ENCODE data around the gene SAC3D1.

The SAC3D1 gene

DNA sequence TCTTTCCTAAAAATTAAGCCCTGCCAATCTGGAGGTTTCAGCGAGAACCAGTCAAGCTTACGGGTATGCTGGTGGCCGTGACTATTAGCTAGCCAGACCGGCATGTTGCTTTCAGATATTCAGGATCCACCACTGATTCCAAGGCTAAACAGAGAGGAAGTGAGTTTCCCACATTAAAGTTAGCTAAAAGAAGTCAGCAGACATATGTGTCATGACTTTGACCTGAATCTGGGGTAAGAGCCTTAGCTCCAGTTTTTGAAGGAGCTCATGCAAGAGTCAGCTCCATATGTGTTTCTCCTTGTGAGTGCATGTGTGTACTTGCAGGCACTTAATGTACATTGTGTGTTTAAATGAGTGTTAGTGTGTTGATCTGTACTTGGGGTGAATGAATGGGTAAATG lies 44.4 kb downstream of the SAC3D1 start:
- ATAC-seq (no peak), DNase-seq (ENCODE audit: low spot score in 2 of 2) (no peak)
- H3K4me1 Mint-ChIP-seq, result peaks cover 41% of the 10 kb centered on the region
- peak overlapping the region; percentile 99 for H3K27ac Mint-ChIP-seq
- H3K9me3 Mint-ChIP-seq, result no peaks in the 10 kb centered on the region
- H3K4me3 Mint-ChIP-seq, result peak overlapping the region; percentile 99
- H3K36me3 Mint-ChIP-seq, result peaks cover 89% of the 10 kb centered on the region

DNA sequence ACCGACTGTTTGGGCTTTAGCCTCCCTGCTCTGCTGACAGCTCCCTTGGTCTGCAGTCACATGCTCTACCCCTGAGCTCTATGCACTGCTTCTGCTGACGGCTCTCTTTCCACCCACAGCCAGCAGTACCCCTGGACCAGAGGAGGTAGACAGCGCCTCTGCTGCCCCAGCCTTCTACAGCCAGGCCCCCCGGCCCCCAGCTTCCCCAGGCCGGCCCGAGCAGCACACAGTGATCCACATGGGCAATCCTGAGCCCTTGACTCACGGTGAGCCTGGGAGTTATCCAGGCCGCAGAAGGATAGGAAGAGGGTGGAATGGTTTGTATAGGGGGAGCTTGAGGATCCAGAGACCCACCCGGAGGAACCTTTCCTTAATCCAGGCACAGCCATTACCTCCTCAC lies 45.8 kb downstream of the SAC3D1 start:
- no peaks in the 10 kb centered on the region for H3K9me3 Mint-ChIP-seq
- no peak overlapping the region for H3K4me3 Mint-ChIP-seq
- peaks cover 33% of the 10 kb centered on the region for H3K4me1 Mint-ChIP-seq
- peak overlapping the region; percentile 52 for H3K27ac Mint-ChIP-seq
- ATAC-seq (no peak), DNase-seq (ENCODE audit: low spot score in 2 of 2) (no peak)
- peaks cover 77% of the 10 kb centered on the region for H3K36me3 Mint-ChIP-seq

DNA sequence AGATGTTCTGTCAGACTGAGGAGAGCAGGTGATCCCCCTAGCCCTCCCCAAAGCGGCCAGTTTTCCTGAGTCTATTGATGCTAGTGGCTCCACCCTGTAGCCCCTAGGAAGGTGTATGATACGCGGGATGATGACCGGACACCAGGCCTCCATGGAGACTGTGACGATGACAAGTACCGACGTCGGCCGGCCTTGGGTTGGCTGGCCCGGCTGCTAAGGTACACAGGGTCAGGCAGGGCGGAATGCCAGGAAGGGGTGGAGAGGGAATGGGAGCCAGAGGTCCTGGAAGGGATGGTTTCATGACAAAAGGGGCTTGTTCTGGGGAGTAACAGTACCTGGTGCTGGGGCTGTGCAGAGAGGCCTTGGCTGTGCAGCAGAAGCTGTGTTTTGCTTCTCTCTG lies 46.2 kb downstream of the SAC3D1 start:
- H3K27ac Mint-ChIP-seq, result peak overlapping the region; percentile 52

DNA sequence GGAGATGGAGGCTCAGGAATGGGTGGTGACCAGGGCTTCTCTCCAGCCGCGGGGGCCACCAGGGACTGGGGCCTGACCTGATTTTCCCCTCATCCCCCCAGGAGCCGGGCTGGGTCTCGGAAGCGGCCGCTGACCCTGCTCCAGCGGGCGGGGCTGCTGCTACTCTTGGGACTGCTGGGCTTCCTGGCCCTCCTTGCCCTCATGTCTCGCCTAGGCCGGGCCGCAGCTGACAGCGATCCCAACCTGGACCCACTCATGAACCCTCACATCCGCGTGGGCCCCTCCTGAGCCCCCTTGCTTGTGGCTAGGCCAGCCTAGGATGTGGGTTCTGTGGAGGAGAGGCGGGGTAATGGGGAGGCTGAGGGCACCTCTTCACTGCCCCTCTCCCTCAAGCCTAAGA lies 46.8 kb downstream of the SAC3D1 start:
- no peaks in the 10 kb centered on the region for H3K9me3 Mint-ChIP-seq
- H3K27ac Mint-ChIP-seq, result peak overlapping the region; percentile 23
- ATAC-seq, result no peak
- no peak for DNase-seq (ENCODE audit: low spot score in 2 of 2)
- H3K36me3 Mint-ChIP-seq, result peaks cover 67% of the 10 kb centered on the region
- H3K4me3 Mint-ChIP-seq, result no peak overlapping the region
- peaks cover 30% of the 10 kb centered on the region for H3K4me1 Mint-ChIP-seq

More for the DNA sequence above, 46.2 kb downstream of the SAC3D1 start:
- DNase-seq (ENCODE audit: low spot score in 2 of 2) (no peak), ATAC-seq (no peak)
- Mint-ChIP-seq H3K36me3 (peaks cover 73% of the 10 kb centered on the region), H3K4me1 (peaks cover 33% of the 10 kb centered on the region), H3K4me3 (no peak overlapping the region), H3K9me3 (no peaks in the 10 kb centered on the region)

GRCh38 chr11:65089621-65090020 lies 48.6 kb downstream of the SAC3D1 start:
- DNase-seq (ENCODE audit: low spot score in 2 of 2) (no peak), ATAC-seq (no peak)
- Mint-ChIP-seq H3K4me1 (peaks cover 12% of the 10 kb centered on the region), H3K9me3 (no peaks in the 10 kb centered on the region), H3K27ac (peak overlapping the region; percentile 23), H3K36me3 (peaks cover 49% of the 10 kb centered on the region), H3K4me3 (no peak overlapping the region)

GRCh38 chr11:65090628-65091027 lies 49.6 kb downstream of the SAC3D1 start:
- Mint-ChIP-seq H3K36me3 (peaks cover 40% of the 10 kb centered on the region), H3K9me3 (no peaks in the 10 kb centered on the region), H3K27ac (no peak overlapping the region), H3K4me1 (peaks cover 4% of the 10 kb centered on the region), H3K4me3 (no peak overlapping the region)
- ATAC-seq (no peak), DNase-seq (ENCODE audit: low spot score in 2 of 2) (no peak)
